Left renal pelvis (tissue), 4 donors: ENCODE results near the gene SH3RF1. TPM values are rescaled to one million over a fixed set of nuclear protein-coding genes. Genes with fewer than 3 reads are reported as not detected.
A peak's percentile ranks its signal among the peaks of the same experiment; 100 is the strongest.

Experiments used
- DNase-seq, 4 donors: peaks; one replicate each; pipeline ENCODE4 v3.0.0-alpha.2; 2013; ENCODE audit warnings: low read depth in 4 of 4, low spot score in 3 of 4
- polyA plus RNA-seq, 4 donors: library from polyadenylated mRNA; unstranded; fragments of 120-200 nt; gene quantifications; one replicate each; pipeline ENCODE4 v1.2.1, GENCODE V29; 2013; ENCODE audit not compliant: insufficient read length in 4 of 4

SH3RF1 gene
- polyA plus RNA-seq, 4 donors: 10.1 to 35.9 (median 29.1) TPM

DNA sequence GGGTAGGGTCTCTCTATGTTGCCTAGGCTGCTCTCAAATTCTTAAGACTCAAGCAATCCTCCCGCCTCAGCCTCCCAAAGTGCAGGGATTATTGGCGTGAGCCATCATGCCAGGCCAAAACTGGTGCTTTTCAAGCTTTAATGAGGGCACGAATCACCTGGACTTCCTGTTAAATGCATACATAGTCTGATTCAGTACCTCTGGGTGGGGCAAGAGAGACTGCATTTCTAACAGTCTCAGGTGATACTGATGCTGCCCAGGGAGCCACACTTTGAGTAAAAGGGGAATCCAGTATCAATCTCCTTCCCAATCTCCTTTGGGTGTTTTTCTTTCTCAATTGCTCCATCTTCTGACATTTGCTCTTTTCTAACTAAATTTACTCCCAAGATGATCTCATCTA lies 96.5 kb downstream of the SH3RF1 start:
- no peak for DNase-seq

DNA sequence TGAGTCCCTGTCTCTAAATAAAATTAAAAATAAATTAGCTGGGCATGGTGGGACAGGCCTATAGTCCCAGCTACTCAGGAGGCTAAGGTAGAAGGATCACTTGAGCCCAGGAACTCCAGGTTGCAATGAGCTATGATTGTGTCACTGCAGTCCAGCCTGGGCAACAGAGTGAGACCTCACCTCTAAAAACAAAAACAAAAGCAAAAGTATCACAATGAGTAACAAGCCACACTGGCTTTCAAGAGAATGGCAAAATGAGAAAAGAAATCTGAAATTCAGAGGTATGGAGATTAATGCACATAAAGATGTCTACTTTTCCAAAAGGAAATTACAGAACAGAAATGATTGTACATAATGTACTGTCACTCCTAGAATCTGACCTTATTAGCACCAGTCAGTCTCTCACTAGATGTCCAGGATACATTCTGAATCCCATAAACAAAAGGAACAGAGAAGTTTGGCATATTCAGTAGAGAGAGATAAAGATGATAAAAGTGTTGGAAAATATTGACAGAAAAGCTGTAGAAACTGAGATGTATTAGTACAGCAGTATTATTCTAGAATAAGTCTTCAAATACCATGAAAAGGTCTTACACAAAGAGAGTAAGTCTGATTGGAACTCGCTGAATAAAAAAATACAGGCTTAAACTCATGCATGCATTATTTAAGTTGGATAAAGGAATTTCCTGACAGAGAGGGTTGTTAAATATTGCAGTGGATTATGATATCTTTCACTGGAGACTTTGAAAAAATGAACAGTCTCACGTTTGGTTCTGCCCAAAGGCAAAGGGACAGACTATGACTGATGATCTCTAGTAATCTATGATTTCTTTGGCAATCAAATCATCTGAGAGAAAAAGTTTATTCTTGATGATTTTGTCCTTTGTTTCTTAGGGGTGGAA lies 102.5 kb downstream of the SH3RF1 start:
- DNase-seq: no peak

DNA sequence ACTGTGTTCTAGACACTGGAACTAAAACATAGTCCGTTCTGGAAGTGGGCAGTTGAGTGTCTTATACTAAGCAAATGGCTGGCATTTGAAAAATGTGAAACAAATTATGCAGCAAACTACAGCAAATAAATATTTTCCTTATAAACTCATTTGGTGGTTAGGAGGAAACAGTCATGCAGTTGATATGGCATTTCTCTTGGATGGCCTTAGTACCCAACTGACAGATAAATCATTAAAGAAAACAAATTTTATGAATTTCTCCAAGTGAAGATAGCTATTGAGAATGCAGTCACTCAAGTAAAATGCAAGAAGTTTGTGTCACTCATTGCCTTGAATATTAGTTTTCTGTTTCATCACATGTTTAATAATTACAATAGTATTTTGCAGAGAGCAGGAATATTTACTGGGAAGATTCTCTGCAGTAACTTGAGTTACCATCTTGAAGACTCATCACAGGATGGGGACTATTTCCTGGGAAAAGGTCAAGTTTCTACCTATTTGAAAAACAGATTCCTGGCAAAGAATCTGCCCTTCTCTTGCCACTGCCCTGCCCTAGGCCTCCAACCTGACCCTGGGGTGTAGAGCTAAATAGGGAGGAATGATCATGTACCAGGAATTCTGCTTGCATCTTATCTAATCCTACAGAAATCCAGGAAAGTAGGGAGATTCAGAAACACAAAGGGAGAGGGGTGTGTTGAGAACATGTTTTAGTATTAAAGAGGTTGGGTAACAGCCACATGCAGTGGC lies 105.9 kb downstream of the SH3RF1 start:
- no peak for DNase-seq

DNA sequence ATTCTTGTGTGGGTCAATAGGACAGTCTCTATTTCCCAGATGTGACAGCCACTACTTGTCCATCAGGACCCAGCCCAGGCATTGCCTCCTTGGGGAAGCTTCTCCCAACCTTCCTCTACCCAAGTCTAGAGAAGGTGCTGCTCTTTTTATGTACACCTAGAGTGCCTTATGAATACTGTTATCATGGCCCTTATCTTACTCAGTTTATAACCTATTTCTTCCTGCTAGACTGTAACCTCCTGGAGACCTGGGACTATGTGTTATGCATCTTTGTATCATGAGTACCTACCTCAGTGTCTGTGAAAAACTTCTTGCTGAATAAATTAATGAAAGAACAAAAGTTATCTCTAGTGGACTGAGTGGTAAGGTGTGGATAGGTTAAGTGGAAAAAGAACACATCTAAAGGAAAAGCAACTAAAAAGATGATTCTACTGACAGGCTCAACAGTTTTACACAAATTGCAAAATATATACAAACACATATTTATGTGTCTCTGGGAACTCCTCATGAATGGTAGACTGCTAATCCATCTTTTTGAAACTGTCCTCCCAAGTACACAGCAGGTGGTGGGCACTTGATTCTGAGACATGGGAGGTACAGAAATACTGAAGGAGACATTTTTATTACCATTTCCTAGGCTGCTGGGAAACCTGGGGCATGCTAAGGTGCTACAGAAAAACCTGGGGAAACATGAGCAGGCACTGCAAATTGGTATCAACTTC lies 106.6 kb downstream of the SH3RF1 start:
- DNase-seq: no peak

DNA sequence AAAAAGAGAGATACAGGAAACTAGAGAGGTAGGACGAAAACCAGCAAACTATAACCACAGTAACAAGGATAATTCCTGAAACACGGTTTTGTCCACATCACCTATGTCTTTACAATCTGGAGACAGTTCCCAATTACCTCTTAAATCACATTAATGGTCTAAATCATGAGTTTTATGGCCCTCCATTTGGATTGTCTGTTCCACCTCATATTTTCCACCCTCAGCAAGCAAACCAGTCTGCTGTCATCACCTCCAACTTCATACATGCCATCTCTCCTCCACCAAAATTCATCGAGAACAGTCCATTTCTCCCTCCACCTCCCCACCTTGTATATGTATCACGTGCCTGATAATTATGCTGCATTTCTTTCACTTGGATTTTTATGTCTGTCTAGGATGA lies 107.3 kb downstream of the SH3RF1 start:
- no peak for DNase-seq

DNA sequence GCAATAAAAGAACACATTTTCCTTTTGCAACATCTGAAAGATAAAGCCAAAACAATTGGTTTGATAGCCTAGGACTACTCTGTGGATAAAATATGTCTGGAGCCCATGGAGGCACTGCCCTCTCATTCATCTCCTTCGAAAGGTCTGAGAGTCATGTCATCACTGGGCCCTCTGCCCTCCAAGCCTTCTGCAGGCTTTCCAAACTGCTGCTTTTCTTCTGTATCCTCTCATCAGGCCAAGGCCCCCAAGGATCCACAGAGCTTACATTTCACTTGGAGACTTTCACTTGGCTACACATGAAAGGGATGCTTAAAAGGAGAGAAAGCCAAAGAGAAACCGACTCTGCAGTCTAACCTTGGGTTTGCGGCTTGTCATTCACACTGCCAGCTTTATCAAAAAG lies 109.9 kb downstream of the SH3RF1 start:
- no peak for DNase-seq

DNA sequence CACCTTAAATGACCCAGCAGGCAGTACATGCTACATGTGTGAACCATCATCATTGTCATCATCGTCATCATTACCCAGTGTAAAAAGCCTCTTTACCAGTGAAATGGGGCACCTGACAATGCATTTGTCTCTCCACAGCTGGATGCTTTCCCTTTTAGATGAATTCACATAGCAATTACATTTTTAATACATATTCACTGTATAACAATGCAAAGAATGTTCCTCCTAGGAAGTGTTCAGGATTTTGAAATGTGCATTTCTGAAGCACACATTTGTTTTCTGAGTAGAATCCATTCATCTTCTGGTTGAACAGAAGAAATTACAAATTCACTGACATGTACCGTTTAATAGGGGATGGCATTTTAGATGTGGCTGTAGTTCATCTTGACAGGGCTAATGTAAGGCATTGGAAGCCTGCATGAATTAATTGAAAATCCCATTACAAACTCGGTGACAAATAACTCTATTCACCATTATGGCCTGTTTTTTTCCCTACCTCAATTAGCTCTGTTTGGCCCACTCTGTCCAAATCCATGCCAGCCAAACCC lies 111.1 kb downstream of the SH3RF1 start:
- no peak for DNase-seq

DNA sequence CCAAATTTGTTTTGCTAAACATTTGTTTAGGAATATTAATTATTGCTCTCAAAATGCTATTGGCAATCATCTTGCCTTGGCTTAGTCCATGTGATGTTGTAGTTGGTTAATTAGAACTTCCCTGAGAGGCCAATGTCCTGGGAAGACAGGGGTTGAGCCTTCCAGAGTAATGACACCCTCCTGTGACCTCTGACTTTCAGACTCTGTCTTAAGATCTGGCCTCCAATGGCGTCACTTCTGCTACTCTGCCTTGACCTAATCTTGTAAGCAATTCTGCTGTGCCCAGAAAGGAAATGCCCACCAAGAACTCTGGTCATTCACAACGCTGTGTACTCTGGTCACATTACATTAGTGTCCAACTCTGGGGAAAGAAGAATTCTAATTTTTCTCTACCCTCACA lies 111.9 kb downstream of the SH3RF1 start:
- DNase-seq: no peak

DNA sequence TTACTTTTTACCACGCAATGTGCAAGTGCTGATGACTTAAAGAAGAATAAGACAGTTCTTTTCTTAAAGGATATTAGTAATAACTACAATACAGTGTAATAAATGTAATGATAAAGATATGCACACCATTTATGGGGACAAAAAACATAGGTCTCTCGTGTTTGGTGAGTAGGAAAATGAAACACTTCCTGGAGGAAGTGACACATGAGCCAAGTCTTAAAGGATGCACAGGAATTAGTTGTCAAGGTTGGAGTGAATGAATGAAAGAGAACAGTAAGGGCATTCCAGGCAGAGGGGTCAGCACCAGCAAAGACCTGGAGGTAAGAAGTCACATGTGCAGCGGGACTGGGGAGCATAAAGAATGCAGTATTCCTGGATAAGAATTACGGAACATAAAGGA lies 112.7 kb downstream of the SH3RF1 start:
- DNase-seq: no peak

DNA sequence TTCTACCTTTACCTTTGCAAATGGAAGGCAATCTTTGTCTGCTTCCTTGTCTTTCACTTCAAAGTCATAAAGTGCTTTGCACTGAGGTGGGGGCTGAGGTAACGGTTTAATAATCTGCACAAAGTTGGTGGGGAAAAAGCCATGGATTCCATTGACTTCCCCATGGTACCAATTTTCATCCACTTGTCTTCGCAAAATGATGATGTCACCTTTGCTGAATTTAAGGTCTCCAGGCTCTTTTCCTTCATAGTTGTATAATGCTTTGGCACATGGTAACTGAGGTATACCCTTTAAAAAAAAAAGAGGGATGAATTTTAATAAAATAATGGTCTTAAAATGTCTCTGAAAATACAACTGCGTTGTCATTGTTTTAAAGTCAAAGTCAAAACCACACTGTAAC lies 114.4 kb downstream of the SH3RF1 start:
- DNase-seq: no peak

DNA sequence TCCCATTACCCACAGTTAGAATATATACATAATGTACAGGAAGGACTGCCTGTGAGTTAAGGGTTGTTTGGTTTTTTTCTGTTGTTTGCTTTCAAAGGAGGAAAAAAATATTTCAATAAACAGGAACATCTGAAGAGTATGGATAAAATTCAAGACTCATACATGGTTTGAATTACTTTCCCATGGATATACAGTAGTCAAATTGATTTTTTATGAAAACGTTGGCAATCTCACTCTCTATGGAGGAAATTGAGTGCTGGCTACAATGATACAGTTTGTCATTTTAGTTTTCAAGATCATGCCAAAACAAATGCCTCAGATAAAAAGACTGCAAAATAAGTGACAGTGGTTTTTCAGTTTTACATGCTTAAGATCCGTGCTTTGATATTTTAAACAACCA lies 116.6 kb downstream of the SH3RF1 start:
- no peak for DNase-seq

DNA sequence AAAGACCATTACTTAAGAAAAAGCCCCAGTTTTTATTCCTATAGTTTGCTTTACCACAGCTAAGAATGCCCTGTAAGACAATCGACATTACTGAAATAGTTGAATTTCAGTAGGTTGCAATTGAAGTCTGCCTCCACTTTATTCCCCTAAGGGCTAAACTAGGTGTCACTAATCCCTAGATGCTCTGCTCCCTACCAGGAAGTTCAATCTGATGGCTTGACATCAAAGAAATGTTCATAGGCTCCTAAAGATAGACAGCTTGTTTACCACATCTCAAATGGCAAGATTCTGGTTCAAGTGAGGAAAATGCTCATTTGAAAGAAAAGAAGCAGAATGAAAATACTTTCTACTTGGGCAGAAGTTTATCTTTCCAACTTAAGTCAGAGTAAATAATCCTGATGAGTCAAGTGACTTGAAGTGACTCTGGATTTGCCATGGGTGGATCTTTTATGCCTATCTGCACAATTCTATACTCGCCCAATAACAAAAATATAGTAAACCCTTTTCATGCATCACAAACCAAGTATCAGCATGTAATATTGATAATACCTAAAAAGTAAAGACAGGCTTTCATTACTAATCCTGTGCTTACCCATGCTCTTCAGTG lies 117.2 kb downstream of the SH3RF1 start:
- DNase-seq: no peak

DNA sequence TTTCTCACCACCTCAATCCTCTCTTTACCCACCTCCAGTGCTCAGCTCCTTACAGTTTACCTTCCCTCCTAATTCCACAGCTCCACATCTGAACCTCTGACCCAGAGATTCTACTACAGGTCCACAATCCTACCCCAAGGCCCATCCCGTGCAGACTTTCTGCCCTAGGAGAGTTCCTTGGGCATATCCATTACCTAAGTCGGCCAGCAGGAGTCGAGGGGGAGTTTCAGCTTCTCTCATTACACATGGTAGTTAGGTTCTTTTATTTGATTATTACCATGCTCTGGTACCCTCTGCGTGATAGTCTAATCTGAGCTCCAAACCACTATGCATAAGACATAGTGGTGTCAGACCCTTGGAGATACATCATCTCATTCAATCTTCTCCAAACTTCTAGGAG lies 117.9 kb downstream of the SH3RF1 start:
- no peak for DNase-seq

DNA sequence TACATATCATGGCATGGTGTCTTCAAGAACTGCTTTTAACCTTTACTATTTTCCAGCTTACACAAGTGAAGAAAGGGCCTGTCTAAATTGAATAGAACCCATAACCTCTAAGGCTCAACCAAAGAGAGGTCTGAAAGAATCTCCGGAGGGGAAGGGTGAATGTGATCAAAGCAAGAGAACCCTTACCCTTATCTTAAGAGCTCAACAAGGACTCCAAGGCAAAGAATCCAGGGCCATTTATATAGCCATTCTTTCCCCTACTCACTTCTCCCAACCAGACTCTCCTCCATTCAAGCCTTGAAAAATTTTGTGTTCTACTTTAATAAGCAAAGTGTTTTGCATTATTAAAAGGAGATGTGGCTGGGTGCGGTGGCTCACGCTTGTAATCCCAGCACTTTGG lies 118.7 kb downstream of the SH3RF1 start:
- no peak for DNase-seq

DNA sequence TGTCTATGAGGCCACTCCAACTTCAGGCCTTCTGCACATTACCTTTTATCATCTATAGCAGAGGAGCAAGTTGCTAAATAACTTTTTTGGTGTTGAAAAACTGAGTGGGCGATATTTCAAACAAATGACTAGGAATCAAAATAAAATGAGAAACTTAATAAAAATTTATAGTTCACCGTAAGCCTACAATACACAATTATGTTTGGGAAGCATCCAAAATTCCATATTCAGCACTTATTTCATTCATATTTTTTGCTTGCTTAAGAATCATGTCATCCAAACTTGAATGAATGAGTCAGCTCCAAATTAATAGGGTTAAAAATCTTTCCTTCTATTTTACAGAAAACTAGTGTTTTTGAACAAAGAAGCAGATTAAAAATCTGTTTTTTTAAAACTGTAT lies 119.1 kb downstream of the SH3RF1 start:
- DNase-seq: no peak

DNA sequence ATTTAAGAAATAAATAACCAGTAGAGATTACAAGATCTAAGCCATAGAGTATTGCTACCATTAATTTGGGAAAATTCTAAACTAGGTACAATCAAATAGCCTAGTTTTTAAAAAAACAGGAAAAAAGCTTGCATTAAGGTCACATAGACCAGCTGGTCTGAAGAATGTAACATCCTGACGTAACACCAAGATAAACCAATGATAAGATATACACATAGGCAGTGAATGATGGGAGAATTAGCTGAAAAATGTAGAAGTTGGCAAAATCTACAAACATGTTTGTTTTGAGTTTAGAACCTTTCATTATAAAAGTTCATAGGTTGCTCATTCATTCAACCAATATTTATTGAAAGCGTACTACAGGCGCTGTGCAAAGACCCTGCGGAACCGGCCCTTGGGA lies 120.0 kb downstream of the SH3RF1 start:
- no peak for DNase-seq

DNA sequence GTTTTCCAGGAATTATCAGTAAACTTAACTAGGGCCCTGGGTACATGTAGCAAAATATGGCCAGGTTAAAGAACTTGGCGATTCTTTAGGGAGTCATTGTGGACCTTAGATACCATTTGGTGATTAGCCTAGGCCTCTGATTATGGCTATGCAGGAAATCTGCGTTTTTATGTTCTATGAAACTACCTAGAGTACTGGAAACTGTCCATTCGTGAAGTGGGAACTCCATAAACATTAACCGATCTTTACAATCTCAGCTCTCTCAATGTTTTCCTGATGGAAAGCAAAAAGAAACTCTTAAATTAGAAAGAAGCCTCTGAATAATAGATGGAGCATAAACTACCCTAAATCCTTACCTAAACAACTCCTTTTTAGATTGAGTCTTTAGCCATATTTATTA lies 121.9 kb downstream of the SH3RF1 start:
- DNase-seq: no peak

DNA sequence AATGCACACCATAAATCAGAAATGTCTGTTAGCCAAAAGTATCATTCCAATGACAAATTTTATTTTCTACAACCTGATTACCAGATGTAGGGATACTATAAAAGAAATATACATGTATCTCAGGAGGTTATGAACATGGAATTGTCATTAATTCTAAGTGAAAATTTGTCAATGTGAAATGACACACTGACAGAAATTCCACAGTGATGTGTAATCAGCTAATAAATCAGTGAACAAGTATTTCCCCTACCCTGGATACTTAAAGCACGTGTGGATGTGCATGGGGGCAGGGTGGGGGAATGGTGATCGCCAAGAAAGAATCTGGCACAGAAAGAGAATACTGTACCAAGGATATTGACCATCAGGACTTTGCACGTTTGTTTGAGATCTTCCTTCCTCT lies 123.6 kb downstream of the SH3RF1 start:
- no peak for DNase-seq

DNA sequence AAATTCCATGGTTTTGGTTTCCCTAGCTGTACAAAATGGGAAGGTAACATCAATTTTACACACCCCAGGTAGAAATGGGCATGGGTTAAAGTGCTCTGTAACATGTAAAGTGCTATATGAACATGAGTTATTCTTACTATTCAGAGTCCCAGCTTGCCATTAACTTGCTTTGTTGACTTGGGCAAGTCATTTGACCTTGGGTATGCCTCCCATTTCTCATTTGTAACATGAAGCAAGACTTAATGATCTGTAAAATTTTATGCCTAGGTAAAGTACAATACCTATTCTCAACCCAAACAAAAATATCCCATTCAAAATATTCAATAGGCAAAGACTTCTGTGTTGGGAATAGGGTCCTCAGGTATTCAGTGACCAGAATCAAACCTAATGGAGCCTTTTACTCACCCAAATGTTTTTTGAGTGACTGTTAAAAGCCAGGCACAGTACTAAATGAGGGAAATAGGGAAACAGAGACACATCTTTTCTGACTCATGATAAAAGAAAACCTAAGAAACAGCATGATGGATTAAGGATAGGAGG lies 126.6 kb downstream of the SH3RF1 start:
- DNase-seq: no peak

DNA sequence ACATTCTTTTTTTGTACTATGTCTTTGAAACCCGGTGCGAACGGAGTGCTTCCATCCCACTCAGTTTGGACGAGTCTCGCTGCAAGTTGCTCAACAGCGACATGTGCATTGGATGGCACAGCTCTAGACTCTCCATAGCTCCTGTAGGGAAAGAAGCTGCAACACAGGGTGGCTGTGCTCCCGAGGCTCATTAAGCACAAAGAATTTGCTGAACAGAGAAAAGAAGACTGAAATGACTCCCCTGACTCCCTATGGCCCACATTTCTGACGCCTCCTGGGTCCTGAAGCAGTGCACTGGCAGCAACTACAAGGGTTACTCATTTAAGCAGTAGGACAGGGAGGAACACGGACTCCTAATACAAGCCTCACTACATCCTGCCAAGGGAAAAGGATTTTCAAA lies 127.4 kb downstream of the SH3RF1 start:
- DNase-seq: peak in 2 of 4 donors; percentile 42 to 57
